GM18505 (cell line): ENCODE measurements around the gene CRISPLD2.

Experiments
- ATAC-seq: cut with Tn5 transposase; IDR thresholded peaks from one replicate; pipeline ENCODE4 v1.9.1; 2021; ENCODE audit not compliant: unreplicated experiment
- POLR2A ChIP-seq: IDR thresholded peaks from 4 replicates; pipeline ENCODE4 v1.6.1; 2011; ENCODE audit warnings: borderline replicate concordance; ENCODE audit not compliant: insufficient read depth, insufficient read length; ENCODE audit errors: extremely low read depth

The CRISPLD2 gene

DNA sequence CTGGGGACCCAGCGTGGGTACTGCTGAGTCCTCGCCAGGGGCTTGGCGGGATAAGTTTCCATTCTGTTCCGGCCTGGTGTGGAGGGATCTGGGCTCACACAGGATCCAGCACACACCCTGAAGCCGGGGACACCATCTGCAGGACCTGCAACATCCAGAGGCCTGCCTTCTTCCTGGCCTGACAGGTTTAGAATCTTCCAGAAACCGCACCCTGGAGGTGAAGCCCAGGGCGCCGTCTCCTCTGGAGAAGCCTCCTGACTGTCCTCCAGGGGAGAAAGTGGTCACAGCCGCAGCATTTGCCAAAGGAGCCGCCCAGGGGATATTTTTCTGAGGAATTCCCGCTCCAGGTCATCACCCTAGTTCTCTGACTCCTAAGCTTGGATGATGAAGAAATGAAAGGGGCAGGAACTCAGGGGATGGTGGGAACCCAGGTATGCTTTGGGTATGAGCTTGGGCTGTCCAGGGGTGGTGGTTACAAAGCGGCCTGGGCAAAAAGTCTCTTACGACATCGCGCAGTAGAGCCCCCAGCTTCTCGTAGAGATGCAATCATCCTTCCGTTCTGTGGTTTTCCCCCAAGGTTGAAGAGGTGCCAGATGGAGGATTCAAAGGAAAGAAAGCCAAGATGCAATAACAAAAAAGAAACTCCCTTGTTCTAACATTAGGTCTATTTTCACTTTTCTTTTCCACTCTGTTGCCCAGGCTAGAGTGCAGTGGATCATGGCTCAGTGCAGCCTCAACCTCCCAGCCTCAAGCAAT, 9.1 kb upstream of the CRISPLD2 start:
- ATAC-seq: no peak

DNA sequence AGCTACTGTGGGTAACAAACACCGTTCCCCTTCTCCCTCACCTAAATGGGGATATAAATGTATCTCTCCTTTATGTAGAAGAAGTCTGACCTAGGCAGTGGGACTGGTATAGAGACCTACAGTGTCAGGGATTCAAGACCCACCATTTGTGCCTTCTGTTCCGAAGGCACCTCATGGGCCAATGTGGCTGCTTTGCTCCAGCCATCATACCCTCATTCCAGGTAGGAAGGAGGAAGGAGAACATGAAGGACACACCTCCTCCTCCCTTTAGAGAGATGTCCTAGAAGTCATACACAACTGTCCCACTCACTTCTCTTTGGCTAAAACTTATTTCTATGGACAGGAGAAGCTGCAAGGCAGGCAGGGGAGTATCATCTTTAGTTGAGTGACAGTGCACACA, 8.3 kb upstream of the CRISPLD2 start:
- TF ChIP-seq POLR2A: no peak

More for the DNA sequence above, 9.1 kb upstream of the CRISPLD2 start:
- no peak for TF ChIP-seq POLR2A

DNA sequence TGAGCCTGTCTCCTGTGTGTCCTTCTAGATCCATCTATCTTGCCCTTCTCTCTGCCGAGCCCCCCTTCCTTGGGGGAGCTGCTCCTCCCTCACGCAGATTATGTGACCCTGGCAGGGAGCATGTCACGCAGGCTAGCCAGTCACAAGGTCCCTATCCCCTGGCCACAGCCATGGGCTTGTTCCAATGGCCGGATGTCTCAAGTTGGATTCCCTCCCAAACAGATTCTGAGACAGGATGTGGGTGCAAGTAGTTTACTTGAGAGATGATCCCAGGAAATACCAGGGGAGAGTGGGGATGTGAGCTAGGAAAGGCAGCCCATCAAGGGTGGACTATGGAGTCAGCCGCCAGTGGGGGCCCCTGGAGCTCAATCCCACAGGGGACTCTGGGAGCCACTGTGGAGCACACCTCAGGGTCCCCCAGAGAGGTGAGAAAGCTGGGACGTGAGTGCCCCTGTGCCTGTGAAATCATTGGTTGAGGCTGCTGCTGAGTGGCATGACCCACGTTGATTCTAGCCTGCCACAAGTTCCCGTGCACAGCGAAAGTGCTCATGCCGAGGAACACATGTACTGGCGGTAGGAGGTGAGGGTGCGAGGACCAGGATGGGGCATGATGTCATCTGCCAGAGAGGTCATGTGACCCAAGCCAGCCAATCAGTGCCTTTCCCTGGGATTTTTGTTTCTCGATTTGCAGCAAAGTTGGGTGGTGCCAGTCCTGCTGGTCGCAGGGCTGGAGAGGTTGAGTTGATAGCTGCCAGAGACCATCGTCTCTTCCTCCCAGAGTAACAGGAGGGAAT, 6.4 kb upstream of the CRISPLD2 start:
- TF ChIP-seq POLR2A: no peak
- no peak for ATAC-seq

More for the DNA sequence above, 8.3 kb upstream of the CRISPLD2 start:
- no peak for ATAC-seq

DNA sequence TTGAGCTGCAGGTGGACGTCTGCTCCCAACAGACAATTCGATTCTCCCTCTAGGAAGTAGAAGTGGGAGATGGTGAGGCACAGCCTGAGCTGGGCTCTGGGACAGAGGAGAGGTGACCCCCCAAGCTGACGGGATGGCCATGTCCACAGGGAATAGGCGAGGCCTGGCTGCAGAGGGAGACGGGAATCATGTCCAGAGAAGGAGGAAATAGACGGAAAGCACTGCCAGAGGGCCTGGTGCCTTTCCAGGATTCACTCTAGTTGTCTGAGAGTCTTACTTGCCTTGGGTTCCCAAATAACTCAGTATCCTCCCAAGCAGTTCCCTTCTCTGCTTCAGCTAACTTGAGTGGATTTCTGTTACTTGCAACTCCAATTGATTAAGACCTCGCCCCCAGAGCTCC, 4.3 kb upstream of the CRISPLD2 start:
- ATAC-seq: no peak
- no peak for TF ChIP-seq POLR2A

DNA sequence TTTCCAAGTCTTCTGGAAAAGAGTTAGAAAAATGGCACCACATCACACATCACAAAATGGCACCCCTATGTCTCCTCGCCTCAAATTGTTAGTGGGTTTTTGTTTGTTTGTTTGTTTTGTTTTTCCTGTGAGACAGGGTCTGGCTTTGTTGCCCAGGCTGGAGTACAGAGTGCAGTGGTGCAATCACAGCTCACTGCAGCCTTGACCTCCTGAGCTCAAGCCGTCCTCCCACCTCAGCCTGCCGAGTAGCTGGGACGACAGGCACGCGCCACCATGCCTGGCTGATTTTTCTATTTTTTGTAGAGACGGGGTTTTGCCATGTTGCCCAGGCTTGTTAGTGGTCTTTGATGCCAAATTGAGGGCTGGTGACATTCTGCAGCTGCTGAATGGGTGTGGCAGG, 3.8 kb upstream of the CRISPLD2 start:
- no peak for ATAC-seq
- TF ChIP-seq POLR2A: no peak

DNA sequence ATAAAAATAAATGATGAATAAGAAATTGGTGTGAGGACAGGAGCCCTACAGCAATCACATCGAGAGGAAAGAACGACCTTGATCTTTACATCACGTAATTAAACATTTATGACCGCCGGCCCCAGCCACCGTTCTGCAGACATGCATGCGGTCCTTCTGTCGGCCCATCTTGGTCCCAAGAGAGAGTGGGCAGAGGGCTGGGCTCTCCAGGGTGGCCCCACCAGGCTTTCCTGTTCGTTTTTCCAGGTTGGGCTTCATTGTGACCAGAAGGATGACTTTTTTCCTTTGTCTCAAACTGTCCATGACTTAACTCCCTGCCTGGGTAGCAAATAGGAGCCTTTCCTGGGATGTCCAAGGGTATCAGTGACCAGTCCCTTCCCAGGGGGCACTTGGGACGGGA, 3.3 kb upstream of the CRISPLD2 start:
- no peak for ATAC-seq
- no peak for TF ChIP-seq POLR2A

DNA sequence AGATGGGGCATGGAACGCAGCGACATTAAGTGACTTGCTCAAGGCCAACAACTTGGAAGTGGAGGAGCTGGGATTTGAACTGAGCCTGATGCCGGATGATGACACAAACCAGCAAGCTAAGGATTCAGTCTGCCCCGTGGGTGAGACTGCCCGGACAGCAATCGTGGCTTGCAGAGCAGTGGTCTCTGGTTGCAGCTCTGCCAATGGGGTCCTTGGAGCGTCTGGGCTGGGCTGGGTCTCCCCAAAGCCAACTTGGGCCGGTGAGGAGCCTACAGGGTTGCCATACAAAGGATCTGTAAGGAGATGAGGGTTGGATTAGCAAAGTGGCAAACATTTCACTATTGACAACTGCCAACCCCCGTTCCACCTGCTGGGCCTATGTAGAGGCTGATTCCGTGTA, 2.6 kb upstream of the CRISPLD2 start:
- ATAC-seq: no peak
- no peak for TF ChIP-seq POLR2A

DNA sequence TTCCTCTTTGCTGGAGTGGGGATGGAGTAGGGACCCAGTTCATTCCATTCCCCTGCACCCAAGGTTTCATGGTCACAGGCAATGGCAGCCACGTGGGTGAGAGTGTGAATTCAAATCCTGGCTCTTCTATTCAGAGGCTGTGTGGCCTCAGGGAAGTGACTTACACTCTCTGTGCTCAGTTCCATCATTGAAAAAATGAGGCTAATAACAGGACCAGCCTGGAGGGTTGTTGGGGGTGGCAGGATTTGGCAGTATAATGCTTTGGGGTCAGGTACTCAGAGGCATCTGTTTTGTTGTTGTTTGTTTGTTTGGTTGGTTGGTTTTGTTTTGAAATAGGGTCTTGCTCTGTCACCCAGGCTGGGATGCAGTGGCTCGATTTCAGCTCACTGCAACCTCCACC, 2.2 kb upstream of the CRISPLD2 start:
- ATAC-seq: no peak
- TF ChIP-seq POLR2A: no peak

DNA sequence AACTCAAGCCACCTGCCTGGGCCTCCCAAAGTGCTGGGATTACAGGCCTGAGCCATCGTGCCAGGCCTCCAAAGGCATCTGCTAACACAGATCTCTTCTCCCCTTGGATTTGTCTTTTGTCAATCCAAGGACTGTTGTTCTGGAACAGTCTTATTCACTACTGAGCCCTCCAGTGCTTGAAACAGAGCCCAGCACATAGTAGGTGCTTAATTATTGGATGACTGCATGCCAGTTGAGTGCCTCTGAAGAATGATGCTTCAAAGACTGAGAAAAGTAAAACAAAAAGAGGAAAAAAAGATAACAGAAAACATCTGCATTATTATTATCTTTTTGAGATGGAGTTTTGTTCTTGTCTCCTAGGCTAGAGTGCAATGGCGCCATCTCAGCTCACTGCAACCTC, 1.7 kb upstream of the CRISPLD2 start:
- ATAC-seq: no peak
- TF ChIP-seq POLR2A: no peak

DNA sequence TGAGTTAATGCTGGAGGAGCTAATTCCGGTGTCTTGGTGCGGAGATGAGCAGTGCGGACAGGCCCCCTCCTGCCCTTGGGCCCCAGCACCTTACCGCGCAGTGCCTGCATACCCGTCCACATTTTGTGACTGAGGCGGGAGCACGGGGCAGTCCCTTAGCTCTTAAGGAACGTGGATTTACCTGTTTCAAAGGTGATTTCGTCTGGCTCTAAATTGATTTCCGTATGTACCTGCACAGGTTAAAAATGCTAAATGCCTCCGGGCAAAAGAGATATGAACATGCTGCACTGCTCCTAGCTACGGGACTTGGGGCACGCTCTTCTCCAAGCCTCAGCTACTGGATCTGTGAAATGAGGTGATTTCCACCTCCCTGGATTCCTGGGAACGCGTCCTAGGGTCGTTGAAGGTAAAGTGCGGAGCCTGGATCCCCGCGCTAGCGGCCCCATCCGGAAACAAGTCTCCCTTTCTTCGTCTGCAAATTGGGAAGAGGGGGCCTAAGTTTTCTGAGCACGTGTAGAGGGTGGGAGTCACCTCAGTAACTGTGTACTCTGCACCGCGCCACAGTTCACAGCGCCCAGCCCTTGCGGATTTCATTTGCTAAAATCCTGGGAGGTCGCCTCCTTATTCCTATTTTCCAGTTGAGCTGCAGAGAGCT, 669 bp upstream of the CRISPLD2 start:
- TF ChIP-seq POLR2A: no peak
- no peak for ATAC-seq

DNA sequence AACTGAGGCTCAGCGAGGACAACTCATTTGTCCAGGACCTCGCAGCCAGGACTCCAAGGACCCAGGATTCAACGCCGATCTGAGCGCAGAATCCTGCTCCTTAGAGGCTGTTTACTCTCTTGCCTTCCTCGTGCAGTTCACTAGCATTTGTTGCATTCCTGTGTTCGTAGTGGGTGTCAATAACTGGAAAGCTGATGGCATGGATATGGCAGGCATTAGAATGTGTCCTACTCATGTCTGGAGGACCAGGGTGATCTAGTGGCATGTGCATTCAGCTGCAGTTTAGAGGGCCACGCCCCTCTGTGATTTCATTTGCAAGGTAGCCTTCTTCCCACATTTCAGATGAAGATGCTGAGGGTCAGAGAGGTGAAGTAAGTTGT, 510 bp downstream of the CRISPLD2 start:
- no peak for ATAC-seq
- TF ChIP-seq POLR2A: no peak

DNA sequence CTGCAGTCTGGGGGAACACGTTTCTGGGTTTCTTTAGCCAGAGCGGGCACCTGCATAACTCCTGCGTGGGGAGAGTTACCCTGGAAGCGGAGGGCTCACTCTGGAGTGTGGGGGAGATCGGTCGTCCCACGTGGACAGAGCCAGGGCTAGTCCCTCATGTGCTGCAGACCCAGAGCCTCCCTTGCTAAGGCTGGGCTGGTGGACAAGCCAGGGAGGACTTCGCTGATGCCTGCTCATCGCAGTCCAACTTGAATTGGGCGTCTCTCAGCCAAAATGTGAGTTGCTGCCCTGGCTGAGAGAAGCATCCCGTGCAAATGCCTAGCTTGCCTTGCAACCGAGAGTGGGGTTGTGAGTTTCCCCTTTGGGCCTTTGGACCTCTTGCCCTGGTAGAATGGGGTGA, 986 bp downstream of the CRISPLD2 start:
- no peak for ATAC-seq
- TF ChIP-seq POLR2A: no peak

DNA sequence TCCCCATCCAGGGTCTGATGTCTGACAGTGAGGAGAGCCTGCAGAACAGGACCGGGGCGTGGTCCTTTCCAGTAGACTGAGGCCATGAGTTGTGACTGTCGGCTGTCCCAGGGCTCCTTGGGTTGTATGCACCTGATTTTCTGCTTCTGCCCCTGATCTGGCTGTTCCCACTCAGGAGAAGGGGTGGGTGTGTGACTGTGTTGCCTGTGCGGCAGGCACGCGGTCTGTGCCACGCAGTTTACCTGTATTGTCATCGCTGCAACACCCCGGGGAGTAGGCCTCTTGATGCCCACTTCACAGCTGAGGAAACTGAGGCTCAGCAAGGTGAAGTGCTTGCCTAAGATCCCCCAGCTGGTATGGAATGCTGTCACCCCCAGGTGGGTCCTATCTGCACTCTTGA, 1.4 kb downstream of the CRISPLD2 start:
- ATAC-seq: no peak
- no peak for TF ChIP-seq POLR2A
